Measurements from ENCODE around the gene TRIM71.

DNA sequence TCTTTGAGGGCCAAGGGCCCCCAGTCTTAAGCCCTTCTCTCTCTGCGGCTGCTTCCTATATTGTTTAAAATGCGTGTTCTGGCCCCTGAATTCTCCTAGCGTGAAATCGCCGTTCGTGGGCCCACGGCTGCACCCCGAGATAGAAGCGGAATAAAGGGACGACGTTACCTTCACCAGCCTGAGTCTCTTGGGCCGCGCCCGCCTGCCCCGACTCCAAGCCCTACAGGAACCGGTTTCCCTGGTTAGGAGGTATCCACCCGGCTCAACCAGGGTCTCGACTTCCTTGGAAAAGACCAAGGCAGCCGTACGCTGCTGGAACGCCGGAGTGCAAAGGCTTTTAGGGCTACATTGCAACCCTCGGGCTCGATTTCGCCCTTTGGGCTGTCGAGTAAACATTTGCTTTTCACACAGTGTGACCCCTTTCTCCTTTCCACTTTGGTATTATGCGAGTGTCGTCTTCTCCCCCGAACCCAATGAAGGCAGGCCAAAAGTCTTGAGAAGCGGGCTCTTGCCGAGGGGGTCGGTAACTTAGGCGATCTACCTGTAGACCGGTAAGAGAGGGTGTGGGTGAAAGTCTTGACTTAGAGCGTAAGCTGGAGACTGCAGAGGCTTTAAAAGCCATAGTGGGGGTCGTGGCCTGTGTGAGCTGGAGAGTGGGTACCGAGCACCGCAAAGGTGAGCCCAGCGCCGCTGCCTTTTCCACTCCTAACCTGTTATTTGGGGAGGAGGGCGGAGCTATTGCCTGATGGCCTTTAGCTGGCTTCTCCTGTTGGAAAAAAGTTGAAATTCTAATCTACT is 2.0 kb downstream of the TRIM71 start:
- TF ChIP-seq, protein P1, sequence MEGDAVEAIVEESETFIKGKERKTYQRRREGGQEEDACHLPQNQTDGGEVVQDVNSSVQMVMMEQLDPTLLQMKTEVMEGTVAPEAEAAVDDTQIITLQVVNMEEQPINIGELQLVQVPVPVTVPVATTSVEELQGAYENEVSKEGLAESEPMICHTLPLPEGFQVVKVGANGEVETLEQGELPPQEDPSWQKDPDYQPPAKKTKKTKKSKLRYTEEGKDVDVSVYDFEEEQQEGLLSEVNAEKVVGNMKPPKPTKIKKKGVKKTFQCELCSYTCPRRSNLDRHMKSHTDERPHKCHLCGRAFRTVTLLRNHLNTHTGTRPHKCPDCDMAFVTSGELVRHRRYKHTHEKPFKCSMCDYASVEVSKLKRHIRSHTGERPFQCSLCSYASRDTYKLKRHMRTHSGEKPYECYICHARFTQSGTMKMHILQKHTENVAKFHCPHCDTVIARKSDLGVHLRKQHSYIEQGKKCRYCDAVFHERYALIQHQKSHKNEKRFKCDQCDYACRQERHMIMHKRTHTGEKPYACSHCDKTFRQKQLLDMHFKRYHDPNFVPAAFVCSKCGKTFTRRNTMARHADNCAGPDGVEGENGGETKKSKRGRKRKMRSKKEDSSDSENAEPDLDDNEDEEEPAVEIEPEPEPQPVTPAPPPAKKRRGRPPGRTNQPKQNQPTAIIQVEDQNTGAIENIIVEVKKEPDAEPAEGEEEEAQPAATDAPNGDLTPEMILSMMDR (IDR thresholded peaks at IDR 0.05; ENCODE audit: insufficient read depth, low read depth, low read length) = no peak
- no peak for TF ChIP-seq EZH2 (IDR thresholded peaks at IDR 0.05; ENCODE audit: insufficient read depth, low read length)

All from astrocyte (in vitro differentiated cells and primary cell).